Measurements from ENCODE around the gene HDGFL3.
"Not testable (repeated sequence)": the region's sequence is repeated elsewhere in the genome, so short reads cannot be mapped to it uniquely, and the experiment has no call there.

Gene HDGFL3

GRCh38 chr15:83207660-83208366, at the start of gene HDGFL3:
Gene HDGFL3, minus strand, starts transcription at chr15:83207823. Its CDS starts 409 bp downstream, at chr15:83207414.
- DNase-seq, result no peak

GRCh38 chr15:83250781-83251180, 43.2 kb upstream of the HDGFL3 start:
- no peak for DNase-seq

GRCh38 chr15:83249030-83249343, 41.4 kb upstream of the HDGFL3 start:
- DNase-seq, result no peak

GRCh38 chr15:83248151-83249029, 40.8 kb upstream of the HDGFL3 start:
- DNase-seq, result no peak

GRCh38 chr15:83243634-83244033, 36.0 kb upstream of the HDGFL3 start:
- DNase-seq, result no peak

- DNase-seq, result no peak
These were observed 22.6 kb upstream of the HDGFL3 start for GRCh38 chr15:83230242-83230641.

- no peak for DNase-seq
These were observed 17.8 kb upstream of the HDGFL3 start for GRCh38 chr15:83225449-83225848.

- DNase-seq, result not testable (repeated sequence)
These were observed 14.2 kb upstream of the HDGFL3 start for GRCh38 chr15:83221781-83222180.

GRCh38 chr15:83219026-83219425, 11.4 kb upstream of the HDGFL3 start:
- no peak for DNase-seq

GRCh38 chr15:83215306-83215705, 7.7 kb upstream of the HDGFL3 start:
- no peak for DNase-seq

- DNase-seq, result no peak
These were observed 3.0 kb upstream of the HDGFL3 start for GRCh38 chr15:83210619-83211018.

- DNase-seq, result no peak
These were observed 1.7 kb upstream of the HDGFL3 start for GRCh38 chr15:83209333-83209732.

- no peak for DNase-seq
These were observed 691 bp upstream of the HDGFL3 start for GRCh38 chr15:83208367-83208661.

- no peak for DNase-seq
These were observed 489 bp downstream of the HDGFL3 start for GRCh38 chr15:83207009-83207659.

GRCh38 chr15:83206526-83207008, 1.1 kb downstream of the HDGFL3 start:
- DNase-seq, result no peak

- no peak for DNase-seq
These were observed 1.8 kb downstream of the HDGFL3 start for GRCh38 chr15:83205725-83206324.

GRCh38 chr15:83204697-83205096, 2.9 kb downstream of the HDGFL3 start:
- DNase-seq, result no peak

GRCh38 chr15:83203543-83203942, 4.1 kb downstream of the HDGFL3 start:
- no peak for DNase-seq

GRCh38 chr15:83200589-83200988, 7.0 kb downstream of the HDGFL3 start:
- DNase-seq, result no peak

- no peak for DNase-seq
These were observed 7.5 kb downstream of the HDGFL3 start for GRCh38 chr15:83200162-83200561.

GRCh38 chr15:83199288-83199687, 8.3 kb downstream of the HDGFL3 start:
- DNase-seq, result no peak

- DNase-seq, result no peak
These were observed 9.1 kb downstream of the HDGFL3 start for GRCh38 chr15:83198476-83198875.

GRCh38 chr15:83194528-83194927, 13.1 kb downstream of the HDGFL3 start:
- DNase-seq, result no peak

Measured in NCI-H187 treated with DMSO at 0.1 percent for 48 hours (cell line).